M059J (cell line): Measurements from ENCODE around the gene ZNF213. TPM values are rescaled to one million over a fixed set of nuclear protein-coding genes. Genes with fewer than 3 reads are reported as not detected.
"Not testable (repeated sequence)": the region's sequence is repeated elsewhere in the genome, so short reads cannot be mapped to it uniquely, and the experiment has no call there.

Source experiments
- DNase-seq: peaks from one replicate; pipeline ENCODE4 v3.0.0-alpha.2; 2012; ENCODE audit warnings: low read depth
- total RNA-seq: library from RNA; depleted of rRNA; stranded (reverse); fragments of >200 nt; shearing (Covaris generic); gene quantifications from 2 replicates; pipeline ENCODE4 v1.2.3, GENCODE V29; 2014

Gene ZNF213
- total RNA-seq, 1 experiment from 2014 or later: 6.2 TPM

- peak; percentile 77 for DNase-seq
Measured at GRCh38 chr16:3129137-3130131, 5.4 kb upstream of the ZNF213 start.

DNA sequence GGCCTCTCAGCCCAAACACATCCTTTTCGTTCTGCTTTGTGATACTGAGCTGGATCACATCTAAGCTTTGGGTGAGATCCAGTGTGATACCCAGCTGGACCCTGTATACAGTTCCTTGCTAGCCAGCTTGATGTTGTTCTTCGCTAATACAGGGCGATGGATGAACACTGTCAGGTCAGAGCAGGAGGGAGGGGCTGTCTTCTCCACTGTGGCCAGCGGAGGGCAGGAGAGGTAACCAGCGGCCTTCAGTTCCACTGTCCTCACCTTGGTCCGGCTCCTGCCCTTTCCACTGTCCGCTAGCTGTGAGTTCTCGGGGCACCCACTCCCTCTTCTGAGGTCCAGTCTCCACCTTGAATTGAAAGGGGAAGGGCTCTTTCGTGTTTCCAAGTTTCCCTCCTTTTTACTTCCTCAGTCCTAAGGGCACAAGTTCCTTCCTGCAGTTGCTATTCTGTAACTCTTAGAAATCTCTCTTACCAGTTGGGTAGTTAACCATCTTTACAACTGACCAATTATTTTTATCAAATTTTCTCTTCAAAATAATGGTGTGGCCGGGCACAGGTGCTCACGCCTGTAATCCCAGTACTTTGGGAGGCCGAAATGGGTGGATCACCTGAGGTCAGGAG, 3.0 kb upstream of the ZNF213 start:
- peak; percentile 52 for DNase-seq

- DNase-seq: no peak
Measured at GRCh38 chr16:3133844-3134243, 985 bp upstream of the ZNF213 start.

DNA sequence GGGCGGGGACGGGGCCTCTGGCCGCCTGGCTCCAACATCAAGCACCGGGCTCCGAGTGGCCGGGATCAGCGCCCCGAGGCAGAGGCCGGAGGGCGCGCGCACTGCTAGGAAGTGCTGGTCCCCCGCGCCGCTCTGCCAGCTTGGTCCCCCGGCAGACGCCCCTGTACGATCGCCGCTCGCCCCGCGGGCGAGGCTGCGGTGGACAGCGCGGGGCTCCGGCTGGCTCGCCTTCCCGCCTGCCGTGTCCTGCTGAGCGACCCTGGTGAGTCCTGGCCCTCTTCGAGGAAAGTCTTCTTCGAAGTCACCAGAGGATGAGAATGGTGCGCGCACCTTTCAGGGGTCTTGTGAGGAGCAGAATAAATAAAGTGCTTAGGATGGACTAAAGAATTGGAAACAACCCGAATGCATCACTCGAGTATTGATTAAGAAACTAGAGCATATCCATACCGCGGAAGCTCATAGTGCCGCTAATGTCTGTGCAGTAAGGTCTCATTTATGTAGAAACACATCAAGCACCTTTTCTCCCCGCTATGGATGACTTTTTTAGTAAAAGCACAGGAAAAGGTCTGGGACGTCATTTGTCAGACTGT, 392 bp downstream of the ZNF213 start:
- no peak for DNase-seq

GRCh38 chr16:3137267-3137666, 2.4 kb downstream of the ZNF213 start:
- DNase-seq: no peak

- DNase-seq: no peak
Measured at GRCh38 chr16:3138342-3138741, 3.5 kb downstream of the ZNF213 start.

GRCh38 chr16:3138823-3139426, 4.1 kb downstream of the ZNF213 start:
- no peak for DNase-seq

GRCh38 chr16:3139561-3139960, 4.7 kb downstream of the ZNF213 start:
- DNase-seq: not testable (repeated sequence)

DNA sequence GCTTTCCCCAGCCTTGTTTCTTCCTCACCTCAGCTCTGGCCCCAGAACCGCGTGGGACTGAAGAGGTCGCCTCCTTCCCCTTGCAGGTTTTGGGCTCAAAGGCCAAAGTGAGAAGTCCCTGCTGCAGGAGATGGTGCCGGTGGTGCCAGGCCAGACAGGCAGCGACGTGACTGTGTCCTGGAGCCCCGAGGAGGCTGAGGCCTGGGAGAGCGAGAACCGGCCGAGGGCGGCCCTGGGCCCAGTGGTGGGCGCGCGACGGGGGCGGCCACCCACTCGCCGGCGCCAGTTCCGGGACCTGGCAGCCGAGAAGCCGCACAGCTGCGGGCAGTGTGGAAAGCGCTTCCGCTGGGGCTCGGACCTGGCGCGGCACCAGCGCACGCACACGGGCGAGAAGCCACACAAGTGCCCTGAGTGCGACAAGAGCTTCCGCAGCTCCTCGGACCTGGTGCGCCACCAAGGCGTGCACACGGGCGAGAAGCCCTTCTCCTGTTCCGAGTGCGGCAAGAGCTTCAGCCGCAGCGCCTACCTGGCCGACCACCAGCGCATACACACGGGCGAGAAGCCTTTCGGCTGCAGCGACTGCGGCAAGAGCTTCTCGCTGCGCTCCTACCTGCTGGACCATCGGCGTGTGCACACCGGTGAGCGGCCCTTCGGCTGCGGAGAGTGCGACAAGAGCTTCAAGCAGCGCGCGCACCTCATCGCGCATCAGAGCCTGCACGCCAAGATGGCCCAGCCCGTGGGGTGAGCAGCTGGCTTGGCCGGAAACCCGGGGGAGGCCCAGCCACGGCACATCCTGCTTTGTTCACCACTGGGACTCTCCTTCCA, 6.0 kb downstream of the ZNF213 start:
- no peak for DNase-seq

GRCh38 chr16:3141781-3142311, 7.0 kb downstream of the ZNF213 start:
- DNase-seq: no peak

DNA sequence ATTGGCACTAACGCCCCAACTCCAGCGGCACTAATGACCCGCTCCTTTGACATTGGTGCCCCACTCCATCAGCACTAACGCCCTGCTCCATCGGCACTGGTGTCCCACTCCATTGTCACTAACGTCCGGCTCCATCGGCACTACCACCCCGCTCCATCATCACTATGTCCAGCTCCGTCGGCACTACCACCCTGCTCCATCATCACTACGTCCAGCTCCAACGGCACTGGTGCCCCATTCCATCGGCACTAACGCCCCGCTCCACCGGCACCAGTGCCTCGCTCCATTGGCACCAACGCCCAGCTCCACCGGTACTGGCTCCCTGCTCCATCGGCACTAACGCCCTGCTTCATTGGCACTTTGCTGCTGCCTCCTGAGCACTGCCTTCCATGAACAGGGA, 7.5 kb downstream of the ZNF213 start:
- no peak for DNase-seq

GRCh38 chr16:3142770-3143169, 7.9 kb downstream of the ZNF213 start:
- DNase-seq: no peak

- DNase-seq: no peak
Measured at GRCh38 chr16:3143189-3143588, 8.4 kb downstream of the ZNF213 start.

DNA sequence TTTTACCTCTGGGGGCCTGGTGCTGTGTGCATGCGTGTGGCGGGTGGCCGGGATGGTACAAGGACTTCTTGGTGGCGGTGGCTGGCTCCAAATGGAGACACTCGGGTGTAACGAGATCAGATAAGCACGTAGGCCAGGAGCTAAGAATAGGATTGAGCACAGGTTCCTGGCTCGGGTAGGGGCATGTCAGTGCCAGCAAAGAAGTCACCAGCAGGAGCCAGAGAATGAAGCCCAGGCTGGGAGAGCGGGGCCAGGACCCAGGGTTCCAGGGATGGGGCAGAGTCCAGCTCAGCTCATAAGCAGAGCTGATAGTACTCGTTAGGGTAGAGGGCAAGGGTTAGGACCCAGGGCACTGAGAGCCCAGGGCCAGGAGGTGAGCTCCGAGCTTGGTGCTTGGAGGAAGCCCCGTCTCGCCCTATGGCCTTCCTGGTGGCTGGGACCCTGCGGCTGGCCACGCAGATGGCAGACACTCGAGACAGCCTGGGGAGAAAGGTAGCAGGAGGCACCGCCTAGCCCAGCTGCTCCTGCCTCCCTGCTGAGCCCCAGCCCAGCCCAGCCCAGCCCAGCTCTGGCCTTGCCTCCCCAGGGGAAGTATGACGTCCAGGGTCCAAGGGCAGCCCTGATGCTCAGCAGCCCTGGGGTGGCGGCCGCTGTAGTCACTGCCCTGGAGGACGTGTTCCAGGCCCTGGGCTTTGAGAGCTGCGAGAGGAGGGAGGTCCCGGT, 8.9 kb downstream of the ZNF213 start:
- DNase-seq: no peak

DNA sequence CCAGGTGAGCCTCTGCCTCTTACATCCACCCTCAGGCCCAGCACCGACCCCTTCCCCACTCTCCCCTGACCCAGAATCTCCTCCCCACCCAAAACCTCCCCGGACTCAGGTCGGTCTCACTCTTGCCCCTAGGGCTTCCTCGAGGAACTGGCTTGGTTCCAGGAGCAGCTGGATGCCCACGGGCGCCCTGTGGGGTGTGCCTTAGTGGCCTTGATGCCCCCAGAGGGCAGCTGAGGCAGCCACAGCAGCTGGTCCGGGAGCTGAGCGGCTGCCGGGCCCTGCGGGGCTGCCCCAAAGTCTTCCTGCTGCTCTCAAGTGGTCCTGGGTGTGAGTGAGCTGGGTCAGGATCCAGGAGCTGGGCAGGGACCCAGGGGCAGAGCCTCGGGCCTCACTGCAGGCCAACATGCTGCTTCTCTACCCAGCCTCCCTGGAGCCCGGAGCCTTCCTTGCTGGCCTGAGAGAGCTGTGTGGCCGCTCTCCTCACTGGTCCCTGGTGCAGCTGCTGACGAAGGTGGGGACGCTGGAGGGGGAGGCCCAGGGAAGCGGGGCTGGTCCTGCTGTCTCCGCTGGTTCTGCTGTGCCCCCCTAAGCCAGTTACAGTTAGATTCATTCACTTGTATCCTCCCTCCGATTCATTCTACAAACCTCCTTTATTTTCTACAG, 9.6 kb downstream of the ZNF213 start:
- no peak for DNase-seq

DNA sequence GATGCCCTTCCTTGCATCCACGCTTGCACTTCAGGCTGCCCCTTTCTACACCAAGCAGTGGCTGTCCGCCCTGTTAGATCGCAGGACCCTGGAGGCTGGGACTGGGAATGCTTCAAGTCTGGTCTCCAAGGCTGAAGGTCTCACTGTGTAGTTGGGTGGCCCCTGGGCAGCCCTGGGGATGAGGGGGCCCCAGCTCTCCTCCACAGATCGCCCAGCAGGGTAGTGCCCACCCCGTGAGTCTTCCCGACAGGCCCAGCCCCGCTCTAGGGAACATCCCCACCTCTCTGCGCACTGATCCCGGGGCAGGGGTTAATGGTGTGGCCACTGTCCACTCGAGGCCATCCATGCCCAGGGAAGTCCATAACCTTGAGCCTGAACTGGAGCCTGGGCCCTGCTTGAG, 10.3 kb downstream of the ZNF213 start:
- DNase-seq: no peak

- no peak for DNase-seq
Measured at GRCh38 chr16:3145660-3146059, 10.8 kb downstream of the ZNF213 start.

- no peak for DNase-seq
Measured at GRCh38 chr16:3147046-3147756, 12.4 kb downstream of the ZNF213 start.

GRCh38 chr16:3147757-3148104, 12.9 kb downstream of the ZNF213 start:
- DNase-seq: no peak
